Measurements from ENCODE around the gene STXBP4.

DNA sequence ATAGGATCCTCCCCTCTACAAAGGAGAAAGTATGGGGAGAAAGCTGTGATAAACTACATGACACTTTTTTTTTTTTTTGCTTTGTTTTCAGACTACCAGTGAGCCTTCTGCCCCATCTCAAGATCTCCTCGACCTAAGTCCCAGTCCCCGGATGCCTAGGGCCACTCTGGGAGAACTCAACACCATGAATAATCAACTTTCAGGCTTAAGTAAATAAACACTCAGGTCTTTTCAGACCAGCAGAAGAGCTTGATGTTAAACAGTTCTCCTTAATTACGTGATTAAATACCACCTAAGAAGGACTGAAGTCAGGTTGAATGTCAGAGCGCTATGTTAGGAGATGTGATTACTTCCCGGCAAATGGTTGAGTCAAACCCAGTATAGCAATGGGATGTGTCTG lies 31.5 kb upstream of the STXBP4 start:
- TF ChIP-seq, protein P1, sequence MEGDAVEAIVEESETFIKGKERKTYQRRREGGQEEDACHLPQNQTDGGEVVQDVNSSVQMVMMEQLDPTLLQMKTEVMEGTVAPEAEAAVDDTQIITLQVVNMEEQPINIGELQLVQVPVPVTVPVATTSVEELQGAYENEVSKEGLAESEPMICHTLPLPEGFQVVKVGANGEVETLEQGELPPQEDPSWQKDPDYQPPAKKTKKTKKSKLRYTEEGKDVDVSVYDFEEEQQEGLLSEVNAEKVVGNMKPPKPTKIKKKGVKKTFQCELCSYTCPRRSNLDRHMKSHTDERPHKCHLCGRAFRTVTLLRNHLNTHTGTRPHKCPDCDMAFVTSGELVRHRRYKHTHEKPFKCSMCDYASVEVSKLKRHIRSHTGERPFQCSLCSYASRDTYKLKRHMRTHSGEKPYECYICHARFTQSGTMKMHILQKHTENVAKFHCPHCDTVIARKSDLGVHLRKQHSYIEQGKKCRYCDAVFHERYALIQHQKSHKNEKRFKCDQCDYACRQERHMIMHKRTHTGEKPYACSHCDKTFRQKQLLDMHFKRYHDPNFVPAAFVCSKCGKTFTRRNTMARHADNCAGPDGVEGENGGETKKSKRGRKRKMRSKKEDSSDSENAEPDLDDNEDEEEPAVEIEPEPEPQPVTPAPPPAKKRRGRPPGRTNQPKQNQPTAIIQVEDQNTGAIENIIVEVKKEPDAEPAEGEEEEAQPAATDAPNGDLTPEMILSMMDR (IDR thresholded peaks at IDR 0.05) = no peak
- TF ChIP-seq POLR2A (IDR thresholded peaks at IDR 0.05) = no peak
